Type B pancreatic cell (in vitro differentiated cells): ENCODE measurements around the gene SYTL2. TPM values are rescaled to one million over a fixed set of nuclear protein-coding genes. Genes with fewer than 3 reads are reported as not detected.

Experiments
- DNase-seq: peaks from one replicate; pipeline ENCODE4 v3.0.0; 2021; ENCODE audit warnings: mixed read lengths; ENCODE audit not compliant: unreplicated experiment; ENCODE audit errors: extremely low spot score
- H3K27ac Mint-ChIP-seq: 2 replicates; pipeline ENCODE4 v1.8.0; 2021; ENCODE audit warnings: mild to moderate bottlenecking, mixed read lengths
- H3K27me3 Mint-ChIP-seq: 2 replicates; pipeline ENCODE4 v1.8.0; 2021; ENCODE audit warnings: mixed read lengths
- H3K36me3 Mint-ChIP-seq: 2 replicates; pipeline ENCODE4 v1.8.0; 2021; ENCODE audit warnings: mixed read lengths
- H3K4me1 Mint-ChIP-seq: one replicate; pipeline ENCODE4 v1.8.0; 2021; ENCODE audit warnings: mixed read lengths; ENCODE audit not compliant: unreplicated experiment
- H3K4me3 Mint-ChIP-seq: 2 replicates; pipeline ENCODE4 v1.8.0; 2021; ENCODE audit warnings: mild to moderate bottlenecking, mixed read lengths
- H3K9me3 Mint-ChIP-seq: 2 replicates; pipeline ENCODE4 v1.8.0; 2021; ENCODE audit warnings: mixed read lengths
- total RNA-seq: library from RNA; stranded (reverse); gene quantifications from 2 replicates; pipeline ENCODE4 v1.2.1, GENCODE V29; 2021; ENCODE audit warnings: low replicate concordance
- TF ChIP-seq, protein P1 (sequence below): fragments of 200-600 bp; sonication (generic); conservative IDR thresholded peaks from 2 replicates; pipeline ENCODE4 v1.5.0; 2021; ENCODE audit warnings: antibody characterized with exemption, mild to moderate bottlenecking

The SYTL2 gene
- total RNA-seq, 1 donor from 2014 or later: 30.6 TPM

DNA sequence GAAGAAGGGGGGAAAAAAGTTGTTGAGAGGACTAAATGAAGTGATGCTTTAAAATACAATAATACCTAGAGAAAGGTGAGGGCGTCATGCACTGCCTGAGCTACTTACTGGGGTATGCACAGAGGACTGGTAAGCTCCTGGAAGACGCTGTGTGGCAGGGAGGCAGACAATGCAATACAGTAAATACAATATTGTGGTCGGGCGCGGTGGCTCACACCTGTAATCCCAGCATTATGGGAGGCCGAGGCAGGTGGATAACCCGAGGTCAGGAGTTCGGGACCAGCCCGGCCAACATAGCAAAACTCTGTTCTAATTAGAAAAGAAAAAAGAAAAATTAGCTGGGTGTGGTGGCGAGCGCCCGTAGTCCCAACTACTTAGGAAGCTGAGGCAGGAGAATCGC is 683 bp upstream of the SYTL2 start:
- Mint-ChIP-seq H3K9me3 (no peaks in the 10 kb centered on the region), H3K4me1 (peaks cover 22% of the 10 kb centered on the region), H3K4me3 (peak overlapping the region; percentile 87), H3K27me3 (peaks cover 21% of the 10 kb centered on the region), H3K27ac (no peak overlapping the region), H3K36me3 (no peaks in the 10 kb centered on the region)
- TF ChIP-seq, protein P1, sequence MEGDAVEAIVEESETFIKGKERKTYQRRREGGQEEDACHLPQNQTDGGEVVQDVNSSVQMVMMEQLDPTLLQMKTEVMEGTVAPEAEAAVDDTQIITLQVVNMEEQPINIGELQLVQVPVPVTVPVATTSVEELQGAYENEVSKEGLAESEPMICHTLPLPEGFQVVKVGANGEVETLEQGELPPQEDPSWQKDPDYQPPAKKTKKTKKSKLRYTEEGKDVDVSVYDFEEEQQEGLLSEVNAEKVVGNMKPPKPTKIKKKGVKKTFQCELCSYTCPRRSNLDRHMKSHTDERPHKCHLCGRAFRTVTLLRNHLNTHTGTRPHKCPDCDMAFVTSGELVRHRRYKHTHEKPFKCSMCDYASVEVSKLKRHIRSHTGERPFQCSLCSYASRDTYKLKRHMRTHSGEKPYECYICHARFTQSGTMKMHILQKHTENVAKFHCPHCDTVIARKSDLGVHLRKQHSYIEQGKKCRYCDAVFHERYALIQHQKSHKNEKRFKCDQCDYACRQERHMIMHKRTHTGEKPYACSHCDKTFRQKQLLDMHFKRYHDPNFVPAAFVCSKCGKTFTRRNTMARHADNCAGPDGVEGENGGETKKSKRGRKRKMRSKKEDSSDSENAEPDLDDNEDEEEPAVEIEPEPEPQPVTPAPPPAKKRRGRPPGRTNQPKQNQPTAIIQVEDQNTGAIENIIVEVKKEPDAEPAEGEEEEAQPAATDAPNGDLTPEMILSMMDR: no peak
- DNase-seq: no peak

DNA sequence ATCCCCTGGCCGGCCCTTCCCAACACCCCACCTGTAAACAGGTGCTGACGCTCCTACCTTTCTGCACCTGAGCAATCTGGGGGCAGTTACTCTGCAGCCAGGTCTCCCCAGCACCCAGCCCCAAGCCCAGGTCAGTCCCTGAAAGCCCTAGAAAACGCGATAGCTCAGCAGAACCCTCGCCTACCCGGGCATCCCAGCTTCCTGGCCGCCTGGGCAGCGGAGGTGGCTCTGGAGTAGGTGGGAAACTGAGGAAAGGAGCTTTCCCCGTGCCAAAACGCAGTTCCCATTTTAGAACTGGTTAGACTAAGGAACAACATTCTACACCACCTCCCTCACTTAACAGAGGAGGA is 445 bp downstream of the SYTL2 start:
- TF ChIP-seq, protein P1: no peak
- H3K27me3 Mint-ChIP-seq: peaks cover 21% of the 10 kb centered on the region
- peaks cover 22% of the 10 kb centered on the region for H3K4me1 Mint-ChIP-seq
- H3K9me3 Mint-ChIP-seq: no peaks in the 10 kb centered on the region
- peak overlapping the region; percentile 89 for H3K4me3 Mint-ChIP-seq
- no peaks in the 10 kb centered on the region for H3K36me3 Mint-ChIP-seq
- peak overlapping the region; percentile 72 for H3K27ac Mint-ChIP-seq
- no peak for DNase-seq

DNA sequence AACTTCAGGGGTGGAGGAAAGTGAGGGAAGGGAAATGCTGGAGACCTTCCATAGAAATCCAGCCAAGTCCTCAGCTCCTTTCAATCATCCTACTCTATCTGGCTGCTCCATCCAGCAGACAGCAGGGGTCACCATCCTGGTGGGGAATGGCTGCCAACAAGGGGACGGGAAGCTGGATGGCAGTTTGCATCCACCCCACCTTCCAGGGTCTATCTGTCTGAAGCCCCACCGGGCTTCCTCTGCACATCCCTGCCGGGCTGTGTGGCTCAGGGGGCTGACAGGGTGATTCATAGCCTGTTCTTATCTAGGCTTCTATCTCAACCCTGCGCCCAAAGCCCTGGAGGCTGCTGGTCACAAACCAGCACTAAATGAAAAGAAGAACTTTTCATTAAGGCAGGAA is 1.1 kb downstream of the SYTL2 start:
- Mint-ChIP-seq H3K9me3 (no peaks in the 10 kb centered on the region), H3K27ac (peak overlapping the region; percentile 72), H3K4me1 (peaks cover 22% of the 10 kb centered on the region), H3K4me3 (peak overlapping the region; percentile 89), H3K36me3 (no peaks in the 10 kb centered on the region), H3K27me3 (peaks cover 21% of the 10 kb centered on the region)
- no peak for DNase-seq
- TF ChIP-seq, protein P1: peak; percentile 24

DNA sequence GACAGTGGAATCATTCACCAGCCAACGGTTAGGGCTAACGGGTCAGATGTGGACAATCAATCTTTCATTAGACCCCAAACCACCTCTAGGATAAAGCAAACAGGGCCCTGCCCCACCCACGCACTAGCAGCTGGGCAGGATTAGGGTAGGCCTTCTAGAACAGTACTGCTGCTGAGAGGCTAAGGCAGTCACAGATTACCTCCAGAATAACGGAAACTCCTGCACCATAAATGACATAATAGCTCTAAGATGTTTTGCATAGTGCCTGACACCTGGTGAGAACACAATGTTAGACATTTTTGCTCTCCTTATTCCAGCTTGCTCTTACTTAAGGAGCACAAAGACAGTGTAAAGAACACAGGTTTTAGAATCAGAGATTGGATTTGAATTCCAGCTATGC is 1.8 kb downstream of the SYTL2 start:
- DNase-seq: no peak
- no peaks in the 10 kb centered on the region for H3K36me3 Mint-ChIP-seq
- no peaks in the 10 kb centered on the region for H3K9me3 Mint-ChIP-seq
- H3K4me1 Mint-ChIP-seq: peaks cover 22% of the 10 kb centered on the region
- H3K27ac Mint-ChIP-seq: no peak overlapping the region
- peaks cover 21% of the 10 kb centered on the region for H3K27me3 Mint-ChIP-seq
- H3K4me3 Mint-ChIP-seq: peak overlapping the region; percentile 89
- TF ChIP-seq, protein P1: no peak

DNA sequence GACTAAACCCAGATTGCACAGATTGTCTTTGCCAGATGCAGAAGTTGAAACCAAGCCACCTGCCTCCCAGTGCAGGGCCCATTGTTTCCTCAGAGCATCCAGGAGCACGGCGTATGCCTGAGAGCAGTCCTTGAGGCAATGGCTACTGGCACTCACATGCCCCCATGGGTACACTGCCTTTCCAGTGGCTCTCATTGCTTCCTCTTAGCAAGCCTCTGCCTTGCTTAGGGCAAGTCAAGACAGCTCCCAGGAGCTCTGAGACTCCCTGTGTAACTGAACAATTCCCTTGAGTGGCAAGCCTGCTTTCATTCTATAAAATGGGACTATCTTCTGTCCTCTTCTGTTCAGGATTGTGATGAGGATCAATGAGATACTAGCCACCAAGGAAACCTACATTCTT is 4.1 kb downstream of the SYTL2 start:
- TF ChIP-seq, protein P1: no peak
- H3K27ac Mint-ChIP-seq: no peak overlapping the region
- peaks cover 22% of the 10 kb centered on the region for H3K4me1 Mint-ChIP-seq
- no peak for DNase-seq
- H3K36me3 Mint-ChIP-seq: peaks cover 4% of the 10 kb centered on the region
- no peaks in the 10 kb centered on the region for H3K9me3 Mint-ChIP-seq
- peaks cover 14% of the 10 kb centered on the region for H3K27me3 Mint-ChIP-seq
- H3K4me3 Mint-ChIP-seq: no peak overlapping the region

DNA sequence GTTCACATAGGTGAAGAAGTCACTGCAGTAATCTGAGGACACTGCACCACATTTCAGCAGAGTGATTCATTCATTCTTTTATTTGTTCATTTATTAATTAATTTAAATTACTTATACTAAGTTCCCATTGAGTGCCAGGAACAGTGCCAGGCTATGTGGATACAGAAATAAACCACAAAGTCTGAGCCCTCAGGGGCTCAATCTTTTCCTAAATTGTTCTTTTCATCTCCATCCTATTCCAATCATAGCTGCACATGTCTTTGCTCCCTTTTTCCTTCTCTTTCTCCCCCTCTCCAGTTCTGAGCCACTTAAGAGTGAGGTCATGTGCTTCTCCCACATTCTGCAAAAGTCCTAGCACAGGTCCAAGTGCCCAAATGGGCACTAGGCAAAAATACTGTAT is 4.9 kb downstream of the SYTL2 start:
- TF ChIP-seq, protein P1: no peak
- Mint-ChIP-seq H3K4me3 (no peak overlapping the region), H3K27ac (no peak overlapping the region), H3K36me3 (peaks cover 4% of the 10 kb centered on the region), H3K4me1 (peaks cover 17% of the 10 kb centered on the region), H3K9me3 (no peaks in the 10 kb centered on the region), H3K27me3 (peaks cover 9% of the 10 kb centered on the region)
- no peak for DNase-seq
